ENCODE results near the gene GMEB1. TPM values are rescaled to one million over a fixed set of nuclear protein-coding genes. Genes with fewer than 3 reads are reported as not detected.
"Not testable (repeated sequence)": the region's sequence is repeated elsewhere in the genome, so short reads cannot be mapped to it uniquely, and the experiment has no call there.

The GMEB1 gene
- total and polyA plus RNA-seq, 8 donors = 2.6 to 13.8 (median 5.5) TPM; not detected in 1

DNA sequence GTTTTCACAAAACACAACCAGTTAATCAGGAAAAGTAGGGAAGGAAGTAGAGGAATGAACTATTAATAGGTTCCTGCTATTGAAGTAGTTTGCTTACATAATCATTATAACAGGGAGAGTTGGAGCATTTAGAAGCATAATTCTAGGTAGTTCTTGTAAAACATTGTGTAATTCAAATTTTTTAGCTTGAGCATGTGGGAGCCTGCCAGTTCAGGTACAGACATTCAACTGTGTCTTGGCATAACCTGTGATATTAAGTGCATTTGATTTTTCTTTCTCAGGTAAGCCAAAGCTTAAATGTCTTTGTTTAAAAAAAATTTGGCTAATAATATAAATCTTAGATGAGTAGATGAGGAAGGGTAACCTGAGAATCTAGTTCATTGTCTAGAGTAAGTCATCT, 71.5 kb downstream of the GMEB1 start:
- Histone ChIP-seq H3K4me1 (peaks cover 50 to 81% (median 70%) of the 10 kb centered on the region in 4 donors), H3K27me3 (no peaks in the 10 kb centered on the region), H3K9me3 (no peaks in the 10 kb centered on the region), H3K36me3 (peaks cover 46 to 70% (median 69%) of the 10 kb centered on the region in 4 donors), H3K27ac (no peak overlapping the region), H3K4me3 (peak overlapping the region in 2 of 4 donors; percentile 3 to 23)
- DNase-seq = no peak
- TF ChIP-seq, protein P1, sequence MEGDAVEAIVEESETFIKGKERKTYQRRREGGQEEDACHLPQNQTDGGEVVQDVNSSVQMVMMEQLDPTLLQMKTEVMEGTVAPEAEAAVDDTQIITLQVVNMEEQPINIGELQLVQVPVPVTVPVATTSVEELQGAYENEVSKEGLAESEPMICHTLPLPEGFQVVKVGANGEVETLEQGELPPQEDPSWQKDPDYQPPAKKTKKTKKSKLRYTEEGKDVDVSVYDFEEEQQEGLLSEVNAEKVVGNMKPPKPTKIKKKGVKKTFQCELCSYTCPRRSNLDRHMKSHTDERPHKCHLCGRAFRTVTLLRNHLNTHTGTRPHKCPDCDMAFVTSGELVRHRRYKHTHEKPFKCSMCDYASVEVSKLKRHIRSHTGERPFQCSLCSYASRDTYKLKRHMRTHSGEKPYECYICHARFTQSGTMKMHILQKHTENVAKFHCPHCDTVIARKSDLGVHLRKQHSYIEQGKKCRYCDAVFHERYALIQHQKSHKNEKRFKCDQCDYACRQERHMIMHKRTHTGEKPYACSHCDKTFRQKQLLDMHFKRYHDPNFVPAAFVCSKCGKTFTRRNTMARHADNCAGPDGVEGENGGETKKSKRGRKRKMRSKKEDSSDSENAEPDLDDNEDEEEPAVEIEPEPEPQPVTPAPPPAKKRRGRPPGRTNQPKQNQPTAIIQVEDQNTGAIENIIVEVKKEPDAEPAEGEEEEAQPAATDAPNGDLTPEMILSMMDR (IDR thresholded peaks at IDR 0.05) = no peak
- TF ChIP-seq POLR2A (IDR thresholded peaks at IDR 0.05) = no peak
- TF ChIP-seq POLR2AphosphoS5 (IDR thresholded peaks at IDR 0.05) = no peak
- no peak for TF ChIP-seq EP300 (IDR thresholded peaks at IDR 0.05)
- intact Hi-C loops (cut with DNase I; ENCODE audit: low total_unique reads) = no loop called here

DNA sequence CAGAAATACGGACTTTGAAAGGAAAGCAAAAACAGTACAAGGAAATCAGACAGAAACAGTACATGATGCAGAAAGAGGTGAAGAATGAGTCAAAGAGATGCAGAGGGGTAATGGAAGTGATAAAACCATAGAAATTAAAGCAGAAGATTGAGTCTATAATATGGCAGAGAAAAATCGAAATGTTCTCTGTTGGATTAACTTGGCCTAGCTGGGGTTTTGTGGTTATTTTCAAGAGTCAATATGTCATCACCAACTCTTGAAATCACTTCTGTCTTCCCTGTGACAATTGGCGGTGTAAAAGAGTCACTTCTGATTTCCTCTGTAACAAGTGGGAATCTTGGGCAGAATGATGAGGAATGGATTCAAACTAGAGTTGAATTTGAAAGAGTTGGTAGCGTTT, 75.6 kb downstream of the GMEB1 start:
- TF ChIP-seq, protein P1 (IDR thresholded peaks at IDR 0.05) = no peak
- no peak for TF ChIP-seq POLR2AphosphoS5 (IDR thresholded peaks at IDR 0.05)
- no peak for TF ChIP-seq EP300 (IDR thresholded peaks at IDR 0.05)
- TF ChIP-seq POLR2A (IDR thresholded peaks at IDR 0.05) = no peak
- 57 to 66% (median 65%) methylated on average over 4 of the region's 4 CpGs for WGBS, 5 donors
- Histone ChIP-seq H3K4me1 (peaks cover 72 to 97% (median 83%) of the 10 kb centered on the region in 4 donors), H3K9me3 (no peaks in the 10 kb centered on the region), H3K27me3 (no peaks in the 10 kb centered on the region), H3K4me3 (peak overlapping the region in 2 of 4 donors; percentile 14 to 18), H3K27ac (no peak overlapping the region), H3K36me3 (peaks cover 46 to 87% (median 77%) of the 10 kb centered on the region in 4 donors)
- intact Hi-C loops (cut with DNase I; ENCODE audit: low total_unique reads) = no loop called here
- no peak for DNase-seq

DNA sequence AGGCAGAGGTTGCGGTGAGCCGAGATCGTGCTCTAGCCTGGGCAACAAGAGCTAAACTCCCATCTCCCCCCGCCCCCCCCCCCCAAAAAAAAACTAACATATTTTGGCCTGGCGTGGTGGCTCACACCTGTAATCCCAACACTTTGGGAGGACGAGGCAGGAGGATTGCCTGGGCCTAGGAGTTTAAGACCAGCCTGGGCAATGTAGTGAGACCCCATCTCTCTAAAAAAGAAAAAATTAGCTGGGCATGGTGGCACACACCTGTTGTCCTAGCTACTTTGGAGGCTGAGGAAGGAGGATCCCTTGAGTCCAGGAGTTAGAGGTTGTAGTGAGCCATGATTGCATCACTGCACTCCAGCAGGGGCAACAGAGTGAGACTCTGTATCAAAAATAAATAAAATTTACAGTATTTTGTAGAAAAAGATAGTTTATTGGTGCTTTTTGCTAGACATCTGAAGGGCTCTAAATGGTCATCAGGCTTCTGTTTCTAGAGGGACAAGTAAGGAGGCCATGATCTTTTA, 77.1 kb downstream of the GMEB1 start:
- Histone ChIP-seq H3K27ac (no peak overlapping the region), H3K9me3 (no peaks in the 10 kb centered on the region), H3K4me3 (peak overlapping the region in 1 of 4 donors; percentile 8), H3K36me3 (peaks cover 45 to 76% (median 62%) of the 10 kb centered on the region in 4 donors), H3K4me1 (peaks cover 63 to 97% (median 79%) of the 10 kb centered on the region in 4 donors), H3K27me3 (no peaks in the 10 kb centered on the region)
- DNase-seq = no peak
- 93 to 100% (median 97%) methylated on average over 6 of the region's 6 CpGs for WGBS, 5 donors
- intact Hi-C loops (cut with DNase I; ENCODE audit: low total_unique reads) = no loop called here
- TF ChIP-seq POLR2A (IDR thresholded peaks at IDR 0.05) (no peak), EP300 (IDR thresholded peaks at IDR 0.05) (no peak), POLR2AphosphoS5 (IDR thresholded peaks at IDR 0.05) (no peak)
- TF ChIP-seq, protein P1 (IDR thresholded peaks at IDR 0.05) = no peak

DNA sequence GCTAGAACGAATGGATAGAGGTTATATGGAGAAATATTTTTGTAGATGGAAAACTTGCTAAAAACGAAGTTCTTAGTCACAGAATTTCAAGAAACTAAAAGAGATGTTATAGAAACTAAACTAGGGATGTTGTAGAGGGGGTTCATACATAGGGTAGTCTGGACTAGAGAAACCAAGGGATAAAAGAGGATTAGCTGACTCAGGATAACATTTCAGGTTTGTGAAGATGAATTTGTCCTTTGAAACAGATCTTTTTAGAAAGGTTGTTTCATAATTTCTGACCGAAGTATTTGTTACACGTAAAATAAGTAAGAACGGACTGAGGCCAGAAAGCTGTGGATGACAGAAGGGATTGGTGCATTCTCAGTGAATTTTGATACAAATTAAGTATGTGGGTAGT, 81.7 kb downstream of the GMEB1 start:
- H3K27ac ChIP-seq = no peak overlapping the region
- 78 to 85% (median 79%) methylated on average over 5 of the region's 5 CpGs for WGBS, 5 donors
- TF ChIP-seq POLR2A (IDR thresholded peaks at IDR 0.05) (no peak), POLR2AphosphoS5 (IDR thresholded peaks at IDR 0.05) (no peak)
- TF ChIP-seq, protein P1 (IDR thresholded peaks at IDR 0.05) = no peak
- no peak overlapping the region for H3K4me3 ChIP-seq
- H3K9me3 ChIP-seq = no peaks in the 10 kb centered on the region
- intact Hi-C loops (cut with DNase I; ENCODE audit: low total_unique reads) = no loop called here
- peaks cover 72 to 100% (median 91%) of the 10 kb centered on the region in 4 donors for H3K4me1 ChIP-seq
- H3K27me3 ChIP-seq = no peaks in the 10 kb centered on the region
- DNase-seq = no peak
- H3K36me3 ChIP-seq = peaks cover 5 to 52% (median 26%) of the 10 kb centered on the region in 4 donors

DNA sequence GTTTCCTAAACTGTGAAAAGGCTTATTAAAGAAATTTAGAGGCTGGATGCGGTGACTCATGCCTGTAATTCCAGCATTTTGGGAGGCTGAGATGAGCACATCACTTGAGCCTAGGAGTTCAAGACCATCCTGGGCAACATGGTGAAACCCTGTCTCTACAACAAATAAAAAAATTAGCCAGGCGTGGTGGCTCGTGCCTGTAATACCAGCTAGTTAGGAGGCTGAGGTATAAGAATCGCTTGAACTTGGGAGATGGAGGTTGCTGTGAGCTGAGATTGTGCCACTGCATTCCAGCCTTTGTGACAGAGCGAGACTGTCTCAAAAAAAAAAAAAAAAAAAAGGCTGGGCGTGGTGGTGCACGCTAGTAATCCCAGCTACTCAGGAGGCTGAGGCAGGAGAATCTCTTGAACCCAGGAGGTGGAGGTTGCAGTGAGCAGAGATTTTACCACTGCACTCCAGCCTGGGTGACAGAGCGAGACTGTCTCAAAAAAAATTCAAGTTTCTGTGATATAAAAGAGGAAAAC, 82.2 kb downstream of the GMEB1 start:
- Histone ChIP-seq H3K27ac (peak overlapping the region in 1 of 5 donors; percentile 39), H3K36me3 (peaks cover 5 to 47% (median 21%) of the 10 kb centered on the region in 4 donors), H3K4me1 (peaks cover 72 to 100% (median 91%) of the 10 kb centered on the region in 4 donors), H3K4me3 (peak overlapping the region in 1 of 4 donors; percentile 10)
- WGBS, 5 donors = 73 to 86% (median 80%) methylated on average over 8 of the region's 8 CpGs
- intact Hi-C loops (cut with DNase I; ENCODE audit: low total_unique reads); H3K9me3 ChIP-seq; H3K27me3 ChIP-seq; DNase-seq: not testable (repeated sequence)
